Measurements from ENCODE around the gene REV3L. TPM values are rescaled to one million over a fixed set of nuclear protein-coding genes. Genes with fewer than 3 reads are reported as not detected.

REV3L gene
- total RNA-seq, 1 experiment from 2014 or later, result 12.8 TPM

- H3K4me1 ChIP-seq (ENCODE audit: control insufficient read depth in 1 of 2, insufficient read depth in 2 of 2, low read length in 2 of 2), result peaks cover 2 to 14% of the 10 kb centered on the region in 2 experiments; a peak in 1 of 4 replicates
- BruUV-seq (replicated peaks), result no TSS peak
- no peak for DNase-seq (ENCODE audit: low read depth, low spot score)
- no peaks in the 10 kb centered on the region for H3K36me3 ChIP-seq (ENCODE audit: control insufficient read depth in 1 of 2, insufficient read depth in 2 of 2, low read length in 2 of 2)
- no peaks in the 10 kb centered on the region; the same call in 1 of the 2 replicates for H4K20me1 ChIP-seq (ENCODE audit: insufficient read depth)
- POLR2A ChIA-PET, result no interaction called here
- no peak overlapping the region for H3K4me2 ChIP-seq (ENCODE audit: low read length)
- H3K9me2 ChIP-seq (ENCODE audit: insufficient read depth), result no peaks in the 10 kb centered on the region
- H3K79me2 ChIP-seq (ENCODE audit: insufficient read depth, low read length), result peaks cover 93% of the 10 kb centered on the region
- H3K27ac ChIP-seq (ENCODE audit: low read depth, low read length), result no peak overlapping the region
- no peak for ATAC-seq
- RAD21 ChIA-PET (ENCODE audit: low non-redundant PET in 1 of 2, low total read pairs in 2 of 2, uncharacterized antibody in 2 of 2, unreplicated experiment in 2 of 2), result no interaction called here
- intact Hi-C loops (cut with micrococcal nuclease), result no loop called here
- H3K9me3 ChIP-seq (ENCODE audit: control insufficient read depth in 1 of 2, insufficient read depth in 1 of 2, low read depth in 1 of 2, low read length in 2 of 2), result peaks cover 0 to 12% of the 10 kb centered on the region in 2 experiments; a peak in 2 of 4 replicates
- no peak for TF ChIP-seq YY1 (IDR thresholded peaks at IDR 0.05; ENCODE audit: extremely low read depth, insufficient replicate concordance, low read depth, low read length)
- no peak for TF ChIP-seq CBX3 (IDR thresholded peaks at IDR 0.05; ENCODE audit: low read depth)
- TF ChIP-seq FOSL1 (IDR thresholded peaks at IDR 0.05; ENCODE audit: low read depth), result no peak
- no peak for TF ChIP-seq EZH2phosphoT487 (IDR thresholded peaks at IDR 0.05; ENCODE audit: borderline replicate concordance)
- no peak for TF ChIP-seq RAD21 (IDR thresholded peaks at IDR 0.05; ENCODE audit: low read depth)
- TF ChIP-seq ATF3 (IDR thresholded peaks at IDR 0.05), result no peak
- TF ChIP-seq CTCF (IDR thresholded peaks at IDR 0.05 in 2 of 3, conservative IDR thresholded peaks at IDR 0.05 in 1 of 3; ENCODE audit: borderline replicate concordance in 1 of 3, insufficient read depth in 1 of 3, low read depth in 2 of 3, low read length in 2 of 3), result no peak
- no peak for TF ChIP-seq SP1 (IDR thresholded peaks at IDR 0.05; ENCODE audit: low read depth)
- TF ChIP-seq EGR1 (IDR thresholded peaks at IDR 0.05; ENCODE audit: low read depth), result no peak
- TF ChIP-seq REST (IDR thresholded peaks at IDR 0.05; ENCODE audit: low read depth), result no peak
- TF ChIP-seq SRF (IDR thresholded peaks at IDR 0.05; ENCODE audit: low read depth), result no peak
- no peak for TF ChIP-seq ELF1 (IDR thresholded peaks at IDR 0.05; ENCODE audit: borderline replicate concordance, low read depth)
- TF ChIP-seq CEBPB (IDR thresholded peaks at IDR 0.05; ENCODE audit: low read depth), result no peak
- TF ChIP-seq POLR2AphosphoS5 (IDR thresholded peaks at IDR 0.05; ENCODE audit: low read depth, low read length), result no peak
- TF ChIP-seq JUND (IDR thresholded peaks at IDR 0.05), result no peak
- no peak for TF ChIP-seq ZNF274 (IDR thresholded peaks at IDR 0.05; ENCODE audit: low read depth, low read length)
- CTCF ChIA-PET, result no interaction called here
- H2AFZ ChIP-seq (ENCODE audit: low read depth, low read length, poor library complexity, severe bottlenecking), result no peak overlapping the region
- H3K9ac ChIP-seq (ENCODE audit: low read length), result no peak overlapping the region
- no peak overlapping the region for H3K4me3 ChIP-seq (replicated peaks in 1 of 2; ENCODE audit: low read depth in 1 of 2, low read length in 2 of 2)
- H3K27me3 ChIP-seq (ENCODE audit: insufficient read depth, low read length), result no peaks in the 10 kb centered on the region
Measured at GRCh38 chr6:111428811-111429210, 54.2 kb downstream of the REV3L start.
